Measurements from ENCODE around the gene HIC2. TPM values are rescaled to one million over a fixed set of nuclear protein-coding genes. Genes with fewer than 3 reads are reported as not detected.
"Not testable (repeated sequence)": the region's sequence is repeated elsewhere in the genome, so short reads cannot be mapped to it uniquely, and the experiment has no call there.

HIC2 gene
- polyA plus RNA-seq, 1 experiment, result 0.54 TPM

DNA sequence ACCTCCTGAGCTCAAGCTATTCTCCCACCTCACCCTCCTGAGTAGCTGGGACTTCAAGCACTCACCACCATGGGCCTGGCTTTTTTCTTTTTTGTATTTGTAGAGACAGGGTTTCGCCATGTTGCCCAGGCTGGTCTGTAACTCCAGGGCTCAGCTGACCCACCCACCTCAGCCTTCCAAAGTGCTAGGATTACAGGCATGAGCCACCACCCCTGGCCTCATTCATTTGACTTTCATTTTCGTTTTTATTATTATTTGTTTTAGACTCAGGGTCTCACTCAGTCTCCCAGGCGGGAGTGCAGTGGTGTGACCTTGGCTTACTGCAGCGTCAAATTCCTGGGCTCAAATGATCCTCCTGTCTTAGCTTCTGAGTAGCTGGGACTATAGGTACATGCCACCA is 9.4 kb upstream of the HIC2 start:
- POLR2A ChIA-PET; DNase-seq (ENCODE audit: low read depth); H3K4me3 ChIP-seq (ENCODE audit: low read depth, low read length); H3K27me3 ChIP-seq (ENCODE audit: control insufficient read depth, insufficient read depth, low read length); CTCF ChIA-PET; H3K36me3 ChIP-seq (ENCODE audit: control insufficient read depth, insufficient read depth, low read length): not testable (repeated sequence)

DNA sequence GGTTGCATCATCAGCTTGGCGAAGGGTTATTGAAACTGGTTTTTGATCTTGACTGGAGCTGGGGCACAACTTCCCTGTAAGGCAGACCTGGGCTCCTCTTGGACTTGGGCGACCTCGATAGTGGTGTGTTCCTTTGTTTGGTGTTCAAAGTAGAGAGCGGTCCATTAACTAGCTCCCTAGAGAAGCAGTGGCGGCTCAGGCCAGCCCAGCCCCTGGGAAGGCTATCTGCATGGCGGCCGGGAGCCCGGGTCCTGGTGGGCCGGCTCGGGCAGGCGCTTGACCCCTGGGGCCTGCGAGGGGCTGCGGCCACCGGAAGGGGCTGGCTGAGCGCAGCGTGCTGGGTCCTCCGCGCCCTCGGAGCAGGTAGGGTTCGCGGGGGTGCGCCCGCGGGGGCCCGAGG is 796 bp upstream of the HIC2 start:
- CTCF ChIA-PET; POLR2A ChIA-PET; H3K36me3 ChIP-seq (ENCODE audit: control insufficient read depth, insufficient read depth, low read length): not testable (repeated sequence)

DNA sequence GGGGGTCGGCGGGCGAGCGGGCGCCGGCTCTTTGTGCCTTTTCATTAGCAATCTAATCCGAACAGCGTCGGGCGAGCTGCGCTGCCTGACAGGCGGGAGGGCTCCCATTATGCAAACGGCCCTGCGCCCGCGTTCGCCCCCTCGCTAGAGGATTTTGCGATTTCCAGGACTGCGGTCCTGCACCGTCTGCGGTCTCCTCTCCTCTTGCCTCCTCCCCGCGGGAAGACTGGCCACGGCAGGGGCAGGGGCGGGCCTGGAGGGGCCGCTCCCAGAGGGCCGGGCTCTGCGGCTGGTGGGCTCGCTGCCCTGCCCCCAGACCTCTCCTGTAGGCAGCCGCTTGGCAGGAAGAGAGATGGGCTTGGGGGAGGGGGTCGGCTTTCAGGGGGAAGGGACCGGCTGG is 682 bp downstream of the HIC2 start:
- CTCF ChIA-PET; POLR2A ChIA-PET; H3K36me3 ChIP-seq (ENCODE audit: control insufficient read depth, insufficient read depth, low read length); DNase-seq (ENCODE audit: low read depth); H3K27me3 ChIP-seq (ENCODE audit: control insufficient read depth, insufficient read depth, low read length): not testable (repeated sequence)
- peak overlapping the region; percentile 45 for H3K4me3 ChIP-seq (ENCODE audit: low read depth, low read length)

More for the DNA sequence above, 796 bp upstream of the HIC2 start:
- H3K4me3 ChIP-seq (ENCODE audit: low read depth, low read length); H3K27me3 ChIP-seq (ENCODE audit: control insufficient read depth, insufficient read depth, low read length); DNase-seq (ENCODE audit: low read depth): not testable (repeated sequence)

DNA sequence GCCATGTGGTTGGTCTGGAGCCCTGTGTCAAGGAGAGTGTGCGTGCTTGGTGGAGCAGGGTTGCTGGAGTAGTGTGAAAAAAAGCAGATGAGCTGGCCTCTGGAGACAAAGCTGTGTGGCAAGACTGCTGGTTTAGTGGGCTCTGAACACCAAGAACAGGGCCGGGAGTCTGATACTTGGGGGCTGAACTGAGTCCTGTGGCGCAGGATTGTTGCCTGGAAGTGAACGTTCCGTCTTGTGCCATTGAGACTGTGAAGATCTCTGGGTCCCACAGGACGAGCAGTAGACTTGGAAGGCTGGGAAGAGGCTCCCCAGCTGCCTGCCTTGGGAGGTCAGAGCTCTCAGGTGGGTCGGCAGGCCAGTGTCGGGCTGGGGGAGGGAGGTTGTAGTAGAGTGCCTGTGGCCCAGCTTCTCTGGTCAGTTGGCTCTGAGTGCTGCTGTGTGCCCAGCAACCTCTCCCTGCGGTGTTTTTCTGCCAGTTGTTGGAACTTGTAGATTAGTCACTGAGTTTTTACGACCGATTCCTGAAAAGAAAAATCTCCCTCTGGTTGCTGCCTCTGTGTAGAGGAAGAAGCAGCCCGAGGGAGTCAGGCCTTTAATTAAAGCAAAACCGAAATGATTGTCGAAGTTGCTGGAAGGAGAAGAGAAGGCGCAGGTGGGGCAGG is 1.9 kb downstream of the HIC2 start:
- H3K27me3 ChIP-seq (ENCODE audit: control insufficient read depth, insufficient read depth, low read length); H3K36me3 ChIP-seq (ENCODE audit: control insufficient read depth, insufficient read depth, low read length); POLR2A ChIA-PET; CTCF ChIA-PET; DNase-seq (ENCODE audit: low read depth); H3K4me3 ChIP-seq (ENCODE audit: low read depth, low read length): not testable (repeated sequence)

DNA sequence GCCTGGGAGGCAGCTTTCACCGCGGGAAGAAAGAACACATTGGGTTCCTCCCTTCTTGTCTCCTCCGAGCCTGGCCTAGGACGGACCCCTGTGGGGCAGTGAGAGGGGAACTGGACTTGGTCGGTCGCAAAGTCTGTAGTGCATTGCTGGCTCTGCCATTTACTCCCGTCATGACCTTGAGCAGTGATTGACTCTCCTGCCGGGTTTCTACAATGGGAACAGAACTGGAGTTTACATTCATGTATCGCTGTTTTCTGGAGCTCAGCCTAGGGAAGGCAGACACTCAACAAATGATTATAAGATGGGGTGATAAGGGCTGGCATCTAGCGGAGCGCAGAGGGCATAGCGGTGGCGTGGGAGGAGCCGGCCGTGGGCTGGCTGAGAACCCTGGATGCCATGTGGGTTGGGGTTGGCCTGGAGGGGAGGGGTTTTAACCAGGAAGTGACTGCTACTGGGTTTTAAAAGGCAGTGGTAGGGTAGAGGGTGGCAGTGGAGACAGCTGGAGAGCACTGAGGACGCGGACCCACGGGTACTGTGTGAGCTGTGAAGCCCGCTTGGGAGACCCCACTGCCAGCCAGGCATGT is 3.1 kb downstream of the HIC2 start:
- H3K36me3 ChIP-seq (ENCODE audit: control insufficient read depth, insufficient read depth, low read length); POLR2A ChIA-PET; DNase-seq (ENCODE audit: low read depth); H3K27me3 ChIP-seq (ENCODE audit: control insufficient read depth, insufficient read depth, low read length); CTCF ChIA-PET; H3K4me3 ChIP-seq (ENCODE audit: low read depth, low read length): not testable (repeated sequence)

DNA sequence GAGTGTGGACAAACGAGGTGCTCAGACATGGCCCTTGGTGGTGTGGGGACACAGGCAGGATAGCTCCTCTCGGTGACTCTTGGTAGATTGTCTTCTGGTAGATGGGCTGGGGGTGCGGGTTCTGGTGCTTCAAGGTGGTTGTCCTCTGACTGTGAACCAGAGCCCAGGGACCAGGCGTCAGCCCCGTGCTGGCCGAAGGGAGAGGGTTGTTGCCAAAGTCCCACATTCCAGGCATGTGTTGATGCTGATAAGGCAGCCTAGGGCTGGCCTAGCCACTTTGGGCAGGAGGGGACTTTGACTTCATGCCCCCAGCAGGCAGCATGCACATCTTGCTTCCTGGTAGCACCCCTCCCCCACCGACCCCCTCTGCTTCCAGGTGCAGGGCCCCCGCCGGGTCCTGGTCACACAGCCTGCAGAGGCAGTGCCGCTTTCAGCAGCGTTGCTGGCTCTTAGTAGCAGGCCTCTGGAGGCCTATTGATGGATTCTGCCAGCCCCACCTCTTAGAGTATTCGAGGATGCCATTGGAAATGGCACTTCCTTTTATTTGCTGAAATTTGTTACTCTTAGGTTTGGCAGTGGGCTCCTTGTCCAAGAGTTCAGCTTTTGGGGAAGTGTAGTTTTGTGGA is 7.0 kb downstream of the HIC2 start:
- H3K27me3 ChIP-seq (ENCODE audit: control insufficient read depth, insufficient read depth, low read length); CTCF ChIA-PET; H3K36me3 ChIP-seq (ENCODE audit: control insufficient read depth, insufficient read depth, low read length); POLR2A ChIA-PET; DNase-seq (ENCODE audit: low read depth); H3K4me3 ChIP-seq (ENCODE audit: low read depth, low read length): not testable (repeated sequence)

DNA sequence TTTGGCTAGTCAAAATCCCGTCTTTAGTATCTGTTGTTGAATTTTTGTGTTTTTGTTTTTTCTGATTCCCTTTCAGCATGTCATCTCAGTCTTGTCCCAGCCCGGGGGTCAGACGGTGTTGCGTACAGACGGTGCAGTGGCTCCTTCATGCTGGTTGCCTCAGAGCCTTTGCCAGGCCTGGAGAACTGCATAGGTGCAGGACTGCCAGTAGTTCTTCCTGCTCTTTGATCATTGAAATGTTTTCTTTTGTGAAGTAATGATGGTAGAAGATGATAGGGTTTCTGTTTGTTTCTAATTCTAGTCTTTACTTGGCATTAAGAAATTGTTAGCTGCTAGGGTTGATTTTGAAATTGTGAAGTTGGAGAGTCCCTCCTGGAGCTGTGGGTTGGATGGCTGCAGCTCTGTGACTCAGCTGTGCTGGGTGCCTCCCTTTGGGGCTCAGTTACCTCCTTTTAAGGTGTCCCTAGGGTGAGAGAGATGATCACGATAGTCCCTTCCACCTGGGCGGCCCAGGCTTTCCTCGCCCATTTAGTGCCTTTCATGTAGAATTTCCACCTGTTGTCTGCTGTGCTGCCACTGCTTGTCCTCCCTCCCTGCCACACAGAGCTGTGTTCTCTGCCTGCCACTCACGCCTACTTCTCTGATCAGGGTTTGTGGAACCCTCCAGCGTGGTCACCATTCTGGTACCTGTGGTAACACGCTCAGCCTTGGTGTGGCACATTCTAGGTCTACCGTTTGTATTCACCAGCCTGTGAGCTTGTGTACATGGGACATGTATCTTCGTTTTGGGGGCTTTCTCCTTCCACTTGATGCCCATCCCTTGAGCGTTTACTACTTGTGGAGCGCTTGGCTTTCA is 17.4 kb downstream of the HIC2 start:
- DNase-seq (ENCODE audit: low read depth); H3K27me3 ChIP-seq (ENCODE audit: control insufficient read depth, insufficient read depth, low read length); H3K4me3 ChIP-seq (ENCODE audit: low read depth, low read length); POLR2A ChIA-PET; H3K36me3 ChIP-seq (ENCODE audit: control insufficient read depth, insufficient read depth, low read length); CTCF ChIA-PET: not testable (repeated sequence)

DNA sequence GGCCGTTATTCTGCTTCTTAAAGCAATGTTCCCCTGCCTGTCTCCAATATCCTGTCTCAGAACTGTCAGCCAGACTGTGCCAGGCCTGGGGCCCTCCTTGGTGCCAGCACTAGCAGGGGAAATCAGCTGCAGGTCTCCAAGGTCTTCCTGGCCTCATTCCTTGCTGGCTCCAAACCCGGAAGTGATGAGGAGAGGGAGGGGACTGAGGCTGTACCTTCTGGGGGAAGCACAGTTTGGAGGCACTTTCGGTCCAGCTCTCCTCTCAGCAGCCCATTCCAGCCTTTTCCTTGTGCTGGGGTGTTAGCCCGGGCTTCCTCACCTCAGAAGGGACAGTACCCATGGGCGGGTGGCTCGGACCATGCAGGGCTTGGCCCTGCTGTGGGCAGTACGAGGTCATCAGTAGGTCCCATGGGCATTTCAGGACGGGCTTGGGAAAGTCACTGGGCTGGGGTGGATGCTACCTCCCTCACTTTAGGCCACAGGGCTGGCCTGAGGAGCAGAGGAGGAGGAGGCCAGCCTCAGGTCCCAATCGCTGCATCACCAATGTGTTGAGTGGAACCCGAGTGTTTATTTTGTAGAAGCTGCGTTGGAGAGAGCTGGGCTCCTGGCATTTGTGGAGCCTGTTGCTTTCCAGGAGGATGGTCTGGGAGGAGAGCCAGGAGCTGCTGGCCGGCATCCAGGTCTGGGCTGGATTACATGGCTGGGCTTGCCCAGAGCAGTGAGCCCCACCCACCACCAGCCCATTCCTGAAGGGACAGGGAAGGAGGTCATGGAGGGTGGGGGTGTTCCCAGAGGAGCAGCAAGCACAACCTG is 19.0 kb downstream of the HIC2 start:
- H3K4me3 ChIP-seq (ENCODE audit: low read depth, low read length); DNase-seq (ENCODE audit: low read depth); H3K36me3 ChIP-seq (ENCODE audit: control insufficient read depth, insufficient read depth, low read length); CTCF ChIA-PET; H3K27me3 ChIP-seq (ENCODE audit: control insufficient read depth, insufficient read depth, low read length); POLR2A ChIA-PET: not testable (repeated sequence)

DNA sequence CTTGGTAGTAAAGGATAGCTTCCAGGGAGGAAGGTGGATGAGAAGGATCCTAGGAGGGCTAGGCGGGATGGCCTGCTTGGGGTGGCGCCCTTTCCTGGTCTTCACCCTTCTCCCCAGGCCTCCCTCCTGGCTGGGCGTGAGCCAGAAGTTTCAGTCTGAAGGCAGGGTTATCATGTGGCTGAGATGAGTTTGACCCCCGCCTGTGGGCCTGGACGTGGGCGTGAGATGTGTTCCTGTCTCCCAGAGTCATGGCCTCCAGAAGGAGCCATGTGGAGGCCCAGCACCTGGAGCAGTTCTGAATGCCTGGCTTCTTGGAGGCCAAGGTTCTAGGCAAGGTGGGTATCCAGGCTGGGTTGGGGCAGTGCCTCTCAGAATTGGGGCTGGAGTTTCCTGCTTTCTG is 20.8 kb downstream of the HIC2 start:
- DNase-seq (ENCODE audit: low read depth); H3K27me3 ChIP-seq (ENCODE audit: control insufficient read depth, insufficient read depth, low read length); POLR2A ChIA-PET; CTCF ChIA-PET; H3K36me3 ChIP-seq (ENCODE audit: control insufficient read depth, insufficient read depth, low read length); H3K4me3 ChIP-seq (ENCODE audit: low read depth, low read length): not testable (repeated sequence)

DNA sequence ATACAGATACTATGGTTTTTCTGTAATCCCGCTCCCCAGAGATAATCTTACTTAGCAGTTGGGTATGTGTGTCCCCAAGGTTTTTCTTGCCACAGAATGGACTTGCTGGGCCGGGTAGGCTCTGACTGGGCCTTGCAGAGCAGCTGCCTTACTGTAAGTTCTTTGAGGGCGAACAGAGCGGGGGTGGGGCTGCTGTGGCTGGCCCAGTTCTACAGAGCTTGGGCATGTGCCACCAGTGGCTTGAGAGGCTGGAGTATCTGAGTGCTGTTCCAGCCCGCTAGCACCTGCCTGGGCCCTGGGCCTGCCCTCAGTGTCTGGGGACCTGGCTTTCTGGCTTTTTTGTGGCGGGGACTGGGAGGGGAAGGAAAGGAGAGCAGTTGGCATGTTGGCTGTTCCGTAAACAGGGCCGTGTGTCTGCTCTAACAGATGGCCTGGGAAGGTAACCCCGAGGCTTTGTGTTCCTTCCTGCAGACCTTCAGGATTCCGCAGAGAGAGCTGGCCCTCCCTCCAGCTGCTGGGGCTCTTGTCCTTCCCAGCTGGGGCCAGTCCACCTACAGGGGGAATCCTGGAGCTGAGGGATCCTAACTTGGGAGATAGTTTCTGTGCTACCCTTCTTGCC is 23.0 kb downstream of the HIC2 start:
- CTCF ChIA-PET; H3K27me3 ChIP-seq (ENCODE audit: control insufficient read depth, insufficient read depth, low read length); H3K36me3 ChIP-seq (ENCODE audit: control insufficient read depth, insufficient read depth, low read length); H3K4me3 ChIP-seq (ENCODE audit: low read depth, low read length); DNase-seq (ENCODE audit: low read depth); POLR2A ChIA-PET: not testable (repeated sequence)

DNA sequence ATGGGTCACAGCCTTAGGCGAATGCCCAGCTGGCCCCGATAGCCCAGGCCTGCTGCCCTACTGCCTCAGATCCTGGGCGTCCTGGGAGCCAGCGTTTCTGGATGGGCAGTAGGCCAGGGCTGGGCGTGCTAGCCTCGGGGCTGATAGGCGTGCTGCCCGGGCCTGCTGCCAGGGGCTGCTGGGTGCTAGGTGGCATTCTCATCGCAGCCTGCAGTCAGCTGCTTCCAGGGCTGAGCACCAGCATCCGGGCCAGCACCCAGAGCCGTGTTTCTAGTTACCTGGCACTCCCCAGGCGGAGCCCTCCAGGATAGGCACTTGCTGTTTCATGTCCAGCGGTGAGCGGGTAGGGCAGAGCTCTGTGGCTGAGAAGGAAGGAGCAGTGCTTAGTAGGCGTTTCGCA is 23.5 kb downstream of the HIC2 start:
- DNase-seq (ENCODE audit: low read depth); POLR2A ChIA-PET: not testable (repeated sequence)

DNA sequence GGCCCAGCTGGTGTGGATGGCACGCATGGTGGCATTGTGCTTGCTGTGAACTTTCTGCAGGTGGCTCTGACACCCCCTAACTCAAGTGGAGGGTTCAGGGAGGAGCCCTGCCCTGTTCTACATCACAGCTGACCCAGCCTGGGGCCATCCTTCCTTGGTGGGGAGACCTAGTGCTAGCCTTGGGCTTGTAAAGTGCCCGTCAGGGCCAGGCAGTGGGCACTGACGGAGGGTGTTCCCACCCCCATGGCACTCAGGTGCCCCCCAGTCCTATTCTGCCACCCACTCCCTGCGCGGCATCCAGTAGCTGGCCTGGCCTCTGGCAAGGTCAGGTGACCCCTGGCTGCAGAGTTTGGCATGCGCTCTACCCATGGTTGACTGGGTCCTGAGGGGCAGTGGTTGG is 24.0 kb downstream of the HIC2 start:
- H3K27me3 ChIP-seq (ENCODE audit: control insufficient read depth, insufficient read depth, low read length); H3K36me3 ChIP-seq (ENCODE audit: control insufficient read depth, insufficient read depth, low read length); POLR2A ChIA-PET; H3K4me3 ChIP-seq (ENCODE audit: low read depth, low read length); CTCF ChIA-PET; DNase-seq (ENCODE audit: low read depth): not testable (repeated sequence)

More for the DNA sequence above, 23.5 kb downstream of the HIC2 start:
- H3K27me3 ChIP-seq (ENCODE audit: control insufficient read depth, insufficient read depth, low read length); H3K4me3 ChIP-seq (ENCODE audit: low read depth, low read length); CTCF ChIA-PET; H3K36me3 ChIP-seq (ENCODE audit: control insufficient read depth, insufficient read depth, low read length): not testable (repeated sequence)
